Muscle layer of colon (tissue), 2 donors: ENCODE data around the gene TMEM92.
"Not testable (repeated sequence)": the region's sequence is repeated elsewhere in the genome, so short reads cannot be mapped to it uniquely, and the experiment has no call there.

ENCODE experiments used
- H3K27ac ChIP-seq: one replicate; pipeline ENCODE4 v1.7.0; 2013; ENCODE audit warnings: low read depth, mild to moderate bottlenecking, low read length, moderate library complexity
- H3K27me3 ChIP-seq, 2 donors: one replicate each; pipeline ENCODE4 v1.7.0; 2013; ENCODE audit warnings: low read length in 2 of 2, mild to moderate bottlenecking in 2 of 2; ENCODE audit not compliant: insufficient read depth in 2 of 2, control insufficient read depth in 1 of 2
- H3K36me3 ChIP-seq: one replicate; pipeline ENCODE4 v1.7.0; 2013; ENCODE audit warnings: mild to moderate bottlenecking, low read length; ENCODE audit not compliant: insufficient read depth
- H3K4me1 ChIP-seq: one replicate; pipeline ENCODE4 v1.7.0; 2013; ENCODE audit warnings: mild to moderate bottlenecking, low read length; ENCODE audit not compliant: insufficient read depth
- H3K4me3 ChIP-seq, 2 donors: one replicate each; pipeline ENCODE4 v1.7.0; 2013; ENCODE audit warnings: low read length in 2 of 2, low read depth in 1 of 2, mild to moderate bottlenecking in 1 of 2, moderate library complexity in 1 of 2
- H3K9ac ChIP-seq: one replicate; pipeline ENCODE4 v1.7.0; 2013; ENCODE audit warnings: low read length
- H3K9me3 ChIP-seq: one replicate; pipeline ENCODE4 v1.7.0; 2013; ENCODE audit warnings: mild to moderate bottlenecking, low read length
- donor health status: abdominal sarcoma.
- donor health status: Adenocarcinoma of cecum.

Gene TMEM92

DNA sequence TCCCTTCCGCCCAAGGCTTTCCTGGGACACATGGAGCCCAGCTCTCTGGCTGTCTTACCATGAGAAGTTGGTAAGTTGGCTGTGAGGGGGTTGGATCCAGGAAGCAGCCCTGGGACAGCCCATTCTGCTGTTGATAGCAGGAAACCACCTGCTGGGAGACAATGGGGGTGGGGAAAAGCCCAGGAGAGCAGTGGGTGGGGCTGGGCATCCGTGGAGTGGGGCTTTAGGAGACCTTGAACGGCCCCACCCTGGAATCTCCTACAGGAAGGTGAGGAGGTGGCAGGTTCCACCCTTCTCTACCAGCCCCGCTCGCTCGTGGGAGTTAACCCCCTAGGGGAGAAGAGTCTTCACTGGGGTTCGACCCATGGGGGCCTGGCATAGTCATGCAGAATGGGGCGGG lies 5.8 kb downstream of the TMEM92 start:
- H3K27ac ChIP-seq: no peak overlapping the region
- no peaks in the 10 kb centered on the region for H3K9me3 ChIP-seq
- H3K4me3 ChIP-seq: no peak overlapping the region
- H3K27me3 ChIP-seq: peaks cover 0 to 12% of the 10 kb centered on the region in 2 donors
- H3K9ac ChIP-seq: no peak overlapping the region
- no peaks in the 10 kb centered on the region for H3K36me3 ChIP-seq
- H3K4me1 ChIP-seq: no peaks in the 10 kb centered on the region

DNA sequence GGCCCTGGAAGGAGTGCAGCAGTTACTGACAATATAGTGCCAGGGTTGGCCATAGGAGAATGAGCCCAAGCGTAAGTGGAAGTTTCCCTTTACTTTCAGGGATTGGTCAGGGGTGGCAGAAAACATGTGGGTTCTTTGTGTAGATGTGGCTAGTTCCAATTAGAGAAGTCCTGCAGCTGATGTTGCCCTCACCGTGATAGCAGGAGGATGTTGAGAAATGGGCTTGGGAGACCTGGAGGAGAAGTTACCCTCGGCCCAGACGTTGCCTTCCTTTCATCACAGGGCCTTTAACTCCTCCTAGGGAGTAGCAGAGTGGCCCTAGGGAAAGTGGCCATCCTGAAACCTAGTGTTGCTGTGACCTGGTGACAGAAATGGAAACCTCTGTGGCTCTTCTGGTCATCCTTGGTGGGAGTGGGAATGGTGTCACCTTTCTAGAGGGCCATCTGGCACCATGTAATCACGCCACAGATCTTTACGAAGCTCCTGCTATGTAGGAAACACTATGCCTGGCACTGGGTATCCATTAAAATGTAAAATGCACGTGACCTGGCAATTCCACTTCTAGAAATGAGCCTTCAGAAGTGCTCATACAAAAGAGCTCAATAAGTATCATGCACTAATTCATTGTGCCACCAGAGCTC lies 6.7 kb downstream of the TMEM92 start:
- Histone ChIP-seq H3K27me3 (peaks cover 0 to 12% of the 10 kb centered on the region in 2 donors), H3K4me1 (no peaks in the 10 kb centered on the region), H3K27ac (no peak overlapping the region)

DNA sequence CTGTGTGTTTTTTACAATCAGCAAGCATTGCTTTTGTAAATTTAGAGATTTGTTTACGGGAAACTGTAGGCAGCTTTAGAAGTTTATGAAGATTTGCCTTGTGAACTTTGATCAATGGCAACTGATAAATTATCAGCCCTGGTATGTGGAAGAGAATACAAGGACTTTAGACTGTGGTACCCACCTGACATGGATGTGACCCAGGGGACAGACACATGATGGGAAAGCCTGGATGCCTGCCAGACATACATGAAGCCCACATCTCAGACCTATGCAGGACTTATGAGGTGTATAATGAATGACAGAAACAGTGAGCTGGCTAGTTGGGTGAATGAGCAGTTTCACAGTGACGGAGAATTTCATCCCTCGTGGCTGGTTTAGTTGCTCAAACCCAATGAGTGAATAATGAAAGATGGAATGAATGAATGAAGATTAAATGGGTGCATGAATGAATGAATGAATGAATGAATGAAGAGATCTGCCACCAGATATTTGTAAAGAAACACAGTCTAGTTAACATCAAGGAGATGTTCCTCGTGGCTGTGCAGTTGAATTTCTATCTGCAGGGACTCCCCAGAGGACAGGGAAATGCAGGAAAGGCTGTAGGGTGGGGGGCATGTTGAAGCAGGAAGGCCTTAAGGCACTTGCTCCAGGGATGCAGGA lies 7.6 kb downstream of the TMEM92 start:
- no peaks in the 10 kb centered on the region for H3K4me1 ChIP-seq
- no peaks in the 10 kb centered on the region for H3K36me3 ChIP-seq
- H3K9me3 ChIP-seq: no peaks in the 10 kb centered on the region
- peaks cover 0 to 12% of the 10 kb centered on the region in 2 donors for H3K27me3 ChIP-seq
- no peak overlapping the region for H3K27ac ChIP-seq
- no peak overlapping the region for H3K9ac ChIP-seq
- no peak overlapping the region for H3K4me3 ChIP-seq

More for the DNA sequence above, 6.7 kb downstream of the TMEM92 start:
- Histone ChIP-seq H3K4me3 (no peak overlapping the region), H3K36me3 (no peaks in the 10 kb centered on the region), H3K9ac (no peak overlapping the region), H3K9me3 (no peaks in the 10 kb centered on the region)

DNA sequence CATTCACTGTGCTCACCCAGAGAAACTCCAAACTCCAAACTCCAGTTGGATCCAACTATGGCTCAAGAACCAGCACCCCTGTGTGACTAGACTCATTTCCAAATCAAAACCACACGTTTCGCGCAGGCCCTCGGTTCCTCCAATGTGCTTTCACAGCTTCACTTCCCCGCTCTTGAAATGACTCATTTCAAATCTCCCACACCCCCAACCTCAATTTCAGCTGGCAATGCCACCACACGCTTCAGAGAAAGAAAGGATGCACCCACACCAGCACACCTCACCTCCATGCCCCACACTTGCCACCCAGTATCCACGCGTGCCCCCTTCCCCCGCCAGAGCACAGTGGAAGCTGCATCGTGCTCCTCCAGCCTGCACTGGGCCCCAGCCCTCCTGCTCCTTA lies 9.0 kb downstream of the TMEM92 start:
- no peaks in the 10 kb centered on the region for H3K36me3 ChIP-seq
- H3K9me3 ChIP-seq: no peaks in the 10 kb centered on the region
- H3K4me1 ChIP-seq: peaks cover under 1% of the 10 kb centered on the region
- no peak overlapping the region for H3K9ac ChIP-seq
- peaks cover 0 to 3% of the 10 kb centered on the region in 2 donors for H3K27me3 ChIP-seq
- no peak overlapping the region for H3K4me3 ChIP-seq
- H3K27ac ChIP-seq: no peak overlapping the region

DNA sequence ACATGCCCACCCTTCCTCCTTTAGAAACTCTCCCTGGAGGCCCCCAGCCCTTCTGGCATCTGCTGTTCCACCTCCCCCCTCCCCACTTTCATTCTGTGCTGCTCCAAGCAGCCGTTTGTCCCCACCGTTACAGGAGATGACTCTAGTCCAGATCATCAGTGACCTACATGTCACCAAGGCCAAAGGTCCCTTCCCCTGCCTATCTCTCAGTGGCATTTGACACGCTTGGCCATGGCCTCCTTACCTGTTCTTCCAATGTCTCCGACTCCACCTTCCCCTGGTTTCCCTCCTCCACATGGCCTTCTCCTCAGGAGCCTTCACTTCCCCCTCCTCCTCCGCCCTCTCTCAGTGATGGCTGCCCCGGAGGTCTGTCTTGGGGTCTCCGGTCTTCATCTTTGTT lies 9.4 kb downstream of the TMEM92 start:
- Histone ChIP-seq H3K27me3 (no peaks in the 10 kb centered on the region), H3K9me3 (no peaks in the 10 kb centered on the region), H3K36me3 (no peaks in the 10 kb centered on the region), H3K4me3 (no peak overlapping the region), H3K4me1 (peaks cover 6% of the 10 kb centered on the region), H3K9ac (no peak overlapping the region), H3K27ac (no peak overlapping the region)

DNA sequence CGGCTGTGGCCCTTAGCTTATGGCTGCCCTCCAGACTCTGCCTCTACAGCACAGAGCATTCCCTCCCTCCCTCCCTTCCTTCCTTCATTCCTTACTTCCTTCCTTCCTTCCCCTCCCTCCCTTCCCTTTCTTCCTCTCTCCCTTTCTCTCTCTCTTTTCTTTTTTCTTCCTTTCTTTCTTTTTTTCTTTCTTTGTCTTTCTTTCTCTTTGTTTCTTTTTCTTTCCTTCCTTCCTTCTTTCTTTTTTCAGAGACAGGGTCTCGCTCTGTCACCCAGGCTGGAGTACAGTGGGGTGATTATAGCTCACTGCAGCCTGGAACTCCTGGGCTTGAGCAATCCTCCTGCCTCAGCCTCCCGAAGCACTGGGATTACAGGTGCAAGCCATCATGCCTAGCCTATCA lies 11.7 kb downstream of the TMEM92 start:
- no peaks in the 10 kb centered on the region for H3K27me3 ChIP-seq
- peaks cover 27% of the 10 kb centered on the region for H3K4me1 ChIP-seq
- no peak overlapping the region for H3K4me3 ChIP-seq
- no peak overlapping the region for H3K27ac ChIP-seq
- no peaks in the 10 kb centered on the region for H3K36me3 ChIP-seq
- no peak overlapping the region for H3K9ac ChIP-seq
- no peaks in the 10 kb centered on the region for H3K9me3 ChIP-seq

DNA sequence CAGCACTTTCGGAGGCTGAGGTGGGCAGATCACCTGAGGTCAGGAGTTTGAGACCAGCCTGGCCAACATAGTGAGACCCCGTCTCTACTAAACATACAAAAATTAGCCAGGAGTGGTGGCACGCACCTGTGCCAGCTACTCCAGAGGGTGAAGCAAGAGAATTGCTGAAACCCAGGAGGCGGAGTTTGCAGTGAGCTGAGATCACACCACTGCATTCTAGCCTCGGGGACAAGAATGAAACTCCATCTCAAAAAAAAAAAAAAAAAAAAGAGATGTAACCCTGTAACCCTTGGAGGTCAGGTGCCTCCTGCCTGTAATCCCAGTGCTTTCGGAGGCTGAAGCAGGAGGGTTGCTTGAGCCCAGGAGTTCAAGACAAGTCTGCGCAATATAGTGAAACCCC lies 13.0 kb downstream of the TMEM92 start:
- not testable (repeated sequence) for H3K27ac ChIP-seq, H3K9me3 ChIP-seq, H3K27me3 ChIP-seq

DNA sequence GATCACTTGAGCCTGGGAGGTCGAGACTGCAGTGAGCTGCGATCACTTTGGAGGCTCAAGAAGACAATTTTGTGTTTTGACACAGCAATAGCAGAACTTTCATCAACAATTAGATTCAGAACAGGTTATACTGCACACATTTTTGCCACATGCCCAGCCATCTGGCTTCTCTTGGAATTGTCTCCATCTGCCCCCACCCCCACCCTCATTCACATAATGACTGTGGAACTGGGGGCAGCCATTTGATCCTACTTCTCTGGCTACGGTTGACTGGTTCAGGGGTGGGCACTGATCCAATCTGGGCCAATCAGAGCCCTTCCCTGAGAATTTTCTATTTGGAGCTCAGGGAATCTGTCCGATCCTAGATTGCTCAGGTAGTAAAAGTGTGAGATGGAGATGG lies 14.0 kb downstream of the TMEM92 start:
- Histone ChIP-seq H3K27ac (no peak overlapping the region), H3K36me3 (no peaks in the 10 kb centered on the region), H3K4me3 (no peak overlapping the region), H3K9ac (no peak overlapping the region), H3K4me1 (peaks cover 27% of the 10 kb centered on the region), H3K27me3 (no peaks in the 10 kb centered on the region), H3K9me3 (no peaks in the 10 kb centered on the region)

More for the DNA sequence above, 13.0 kb downstream of the TMEM92 start:
- H3K4me3 ChIP-seq, H3K36me3 ChIP-seq, H3K9ac ChIP-seq: not testable (repeated sequence)
- H3K4me1 ChIP-seq: peaks cover 27% of the 10 kb centered on the region

DNA sequence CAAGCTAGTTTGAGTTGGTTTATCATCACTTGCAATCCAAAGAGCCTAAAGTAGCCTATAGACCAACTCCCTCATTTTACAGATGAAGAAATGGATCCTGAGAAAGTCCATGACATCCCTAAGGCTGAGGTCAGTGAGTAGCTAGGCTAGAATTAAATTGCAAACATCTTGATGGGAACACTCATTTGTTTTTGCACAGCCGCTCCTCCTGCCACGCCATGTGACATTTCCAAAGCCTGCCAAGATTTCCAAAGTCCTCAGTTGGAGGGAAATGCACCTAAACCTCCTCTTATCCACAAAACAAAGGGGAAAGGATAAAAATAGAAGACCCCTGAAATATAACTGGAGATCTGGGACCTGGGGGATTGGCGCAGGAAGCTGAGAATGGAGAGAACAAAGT lies 15.0 kb downstream of the TMEM92 start:
- H3K27me3 ChIP-seq: no peaks in the 10 kb centered on the region
- H3K27ac ChIP-seq: peak overlapping the region; percentile 88
- H3K4me1 ChIP-seq: peaks cover 27% of the 10 kb centered on the region
- no peaks in the 10 kb centered on the region for H3K9me3 ChIP-seq
- H3K9ac ChIP-seq: peak overlapping the region; percentile 6
- no peaks in the 10 kb centered on the region for H3K36me3 ChIP-seq
- peak overlapping the region in 1 of 2 donors; percentile 4 for H3K4me3 ChIP-seq

DNA sequence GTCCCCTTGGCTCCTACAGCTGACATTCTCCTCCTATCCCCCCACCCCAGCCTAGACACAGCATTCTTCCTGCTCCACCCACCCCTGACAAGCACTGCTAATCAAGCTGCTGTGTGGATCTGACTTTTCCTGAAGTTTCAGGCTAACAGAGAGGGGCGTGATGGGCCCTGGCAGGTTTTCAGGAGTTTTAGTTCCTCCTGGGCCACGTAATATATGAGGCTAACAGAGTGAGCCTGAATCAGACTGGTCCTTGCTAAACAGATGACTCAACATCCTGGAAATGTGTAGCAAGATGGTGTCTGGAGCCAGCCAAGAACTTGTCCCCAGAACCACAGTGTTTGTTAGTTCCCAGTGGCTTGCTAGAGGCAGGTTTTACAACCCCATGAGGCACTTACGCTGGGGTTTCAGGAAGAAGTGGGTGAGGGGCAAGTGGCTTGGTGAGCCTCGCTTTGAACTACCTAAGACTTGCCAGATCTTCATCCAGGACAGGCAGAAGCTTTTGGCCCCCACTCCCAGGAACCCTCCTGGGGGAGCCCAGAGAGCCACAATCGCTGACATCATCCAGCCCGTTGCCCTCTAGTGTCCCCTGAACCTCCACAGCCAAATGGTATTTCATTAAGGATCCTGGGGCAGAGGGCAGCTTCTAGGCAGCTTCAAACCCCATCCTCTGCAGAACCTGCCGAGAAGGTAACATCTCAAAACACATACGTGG lies 15.9 kb downstream of the TMEM92 start:
- peak overlapping the region in 1 of 2 donors; percentile 24 for H3K4me3 ChIP-seq
- H3K4me1 ChIP-seq: peaks cover 27% of the 10 kb centered on the region
- no peaks in the 10 kb centered on the region for H3K9me3 ChIP-seq
- no peaks in the 10 kb centered on the region for H3K27me3 ChIP-seq
- peak overlapping the region; percentile 6 for H3K9ac ChIP-seq
- no peaks in the 10 kb centered on the region for H3K36me3 ChIP-seq
- peak overlapping the region; percentile 88 for H3K27ac ChIP-seq

DNA sequence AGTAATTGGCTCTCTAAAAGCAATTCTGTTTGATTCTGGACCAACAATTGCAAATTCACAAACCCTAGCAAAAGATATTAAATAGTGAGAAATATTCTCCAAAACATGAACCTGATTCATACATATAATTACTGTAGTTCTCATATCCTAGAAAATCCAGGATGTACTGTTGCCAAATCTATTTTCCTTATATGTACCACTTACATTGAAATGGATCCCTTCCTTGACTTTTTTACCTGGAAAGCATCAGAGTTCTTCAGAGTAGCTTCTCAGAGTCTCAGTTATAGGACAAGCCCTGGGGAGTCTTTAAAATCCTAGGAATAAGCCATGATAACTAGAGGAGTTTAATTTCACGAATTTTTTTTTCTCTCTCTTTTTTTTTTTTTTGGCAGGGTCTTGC lies 16.7 kb downstream of the TMEM92 start:
- Histone ChIP-seq H3K4me1 (peaks cover 27% of the 10 kb centered on the region), H3K4me3 (no peak overlapping the region), H3K27me3 (no peaks in the 10 kb centered on the region), H3K36me3 (no peaks in the 10 kb centered on the region), H3K9me3 (no peaks in the 10 kb centered on the region), H3K27ac (peak overlapping the region; percentile 77), H3K9ac (no peak overlapping the region)
